Activated T-helper 17 cell treated with anti-CD3 and anti-CD28 coated beads, Interleukin-2, amount 50 U/mL, for 72 hours (primary cell): ENCODE data around the gene ATP1A2. TPM values are rescaled to one million over a fixed set of nuclear protein-coding genes. Genes with fewer than 3 reads are reported as not detected.

ENCODE experiments used
- ATAC-seq: fragments of 150-1000 bp; cut with Tn5 transposase; replicated peaks from 2 replicates; pipeline ENCODE4 v1.10.0; 2021; ENCODE audit warnings: mild to moderate bottlenecking, moderate library complexity
- H3K27ac Mint-ChIP-seq: one replicate; pipeline ENCODE4 v1.8.0; 2022; ENCODE audit warnings: mixed read lengths
- H3K27me3 Mint-ChIP-seq: one replicate; pipeline ENCODE4 v1.8.0; 2022; ENCODE audit warnings: mixed read lengths
- H3K36me3 Mint-ChIP-seq: one replicate; pipeline ENCODE4 v1.8.0; 2022; ENCODE audit warnings: low read depth, mild to moderate bottlenecking, mixed read lengths
- H3K4me1 Mint-ChIP-seq: one replicate; pipeline ENCODE4 v1.8.0; 2022; ENCODE audit warnings: mixed read lengths
- H3K4me3 Mint-ChIP-seq: one replicate; pipeline ENCODE4 v1.8.0; 2022; ENCODE audit warnings: mild to moderate bottlenecking, mixed read lengths
- H3K9me3 Mint-ChIP-seq: one replicate; pipeline ENCODE4 v1.8.0; 2022; ENCODE audit warnings: mixed read lengths
- total RNA-seq, 2 donors: library from RNA; stranded (reverse); gene quantifications; one replicate each; pipeline ENCODE4 v1.2.3, GENCODE V29; 2022

ATP1A2 gene
- total RNA-seq, 2 donors from 2014 or later: not detected

DNA sequence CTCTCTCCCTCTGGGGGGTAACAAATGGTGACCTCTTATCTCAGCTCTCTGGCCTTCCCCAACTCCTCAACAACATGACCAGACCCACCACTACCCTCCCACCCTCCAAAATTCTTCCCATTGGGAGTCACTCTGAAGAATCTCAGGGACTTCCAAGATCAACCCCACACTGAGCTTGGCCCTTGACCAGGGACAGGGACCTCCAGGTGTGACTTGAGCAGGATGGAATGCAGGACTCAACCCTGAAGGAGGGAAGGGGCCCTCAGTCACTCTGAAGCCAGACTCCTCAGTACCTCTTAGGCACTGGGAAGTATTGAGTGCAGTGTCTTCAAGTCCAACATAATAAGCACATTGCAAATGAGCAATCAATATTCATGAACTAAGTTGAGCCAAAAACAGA lies 76.7 kb downstream of the ATP1A2 start:
- Mint-ChIP-seq H3K4me1 (no peaks in the 10 kb centered on the region), H3K27ac (no peak overlapping the region), H3K36me3 (no peaks in the 10 kb centered on the region), H3K9me3 (no peaks in the 10 kb centered on the region), H3K27me3 (peaks cover 3% of the 10 kb centered on the region), H3K4me3 (no peak overlapping the region)
- ATAC-seq: no peak

Other genes with a start within 250 kb of the ATP1A2 start
- 1 to 10 TPM in 1 of 2 donors, under 1 TPM in 1; 0.78 to 3.6 TPM for gene CFAP45, start 215.6 kb upstream of the ATP1A2 start, total RNA-seq
- gene TAGLN2, start 190.3 kb upstream of the ATP1A2 start, total RNA-seq: 100 to 1,000 TPM; 457 to 593 TPM
- not detected for gene IGSF9, start 170.1 kb upstream of the ATP1A2 start, total RNA-seq
- gene SLAMF9, start 161.5 kb upstream of the ATP1A2 start, total RNA-seq: not detected
- gene PIGM, start 83.8 kb upstream of the ATP1A2 start, total RNA-seq: 1 to 10 TPM; 3.5 to 4.2 TPM
- gene KCNJ10, start 45.6 kb upstream of the ATP1A2 start, total RNA-seq: not detected
- under 1 TPM in 1 of 2 donors, not detected in 1; 0.13 TPM for gene KCNJ9, start 34.2 kb upstream of the ATP1A2 start, total RNA-seq
- 10 to 100 TPM; 23.8 to 30.8 TPM for gene IGSF8, start 17.1 kb upstream of the ATP1A2 start, total RNA-seq
- under 1 TPM in 1 of 2 donors, not detected in 1; 0.48 TPM for gene ATP1A4, start 35.8 kb downstream of the ATP1A2 start, total RNA-seq
- gene CASQ1, start 74.8 kb downstream of the ATP1A2 start, total RNA-seq: not detected
- gene PEA15, start 89.6 kb downstream of the ATP1A2 start, total RNA-seq: 10 to 100 TPM; 48.7 to 49.4 TPM
- gene DCAF8, start 146.8 kb downstream of the ATP1A2 start, total RNA-seq: 100 to 1,000 TPM; 126 to 175 TPM
- 10 to 100 TPM; 48.3 to 61.4 TPM for gene PEX19, start 169.4 kb downstream of the ATP1A2 start, total RNA-seq
- 100 to 1,000 TPM; 136 to 178 TPM for gene COPA, start 227.5 kb downstream of the ATP1A2 start, total RNA-seq
- gene NCSTN, start 227.6 kb downstream of the ATP1A2 start, total RNA-seq: 10 to 100 TPM; 58.7 to 67.4 TPM